ENCODE data around the gene TMCO2.

TMCO2 gene

DNA sequence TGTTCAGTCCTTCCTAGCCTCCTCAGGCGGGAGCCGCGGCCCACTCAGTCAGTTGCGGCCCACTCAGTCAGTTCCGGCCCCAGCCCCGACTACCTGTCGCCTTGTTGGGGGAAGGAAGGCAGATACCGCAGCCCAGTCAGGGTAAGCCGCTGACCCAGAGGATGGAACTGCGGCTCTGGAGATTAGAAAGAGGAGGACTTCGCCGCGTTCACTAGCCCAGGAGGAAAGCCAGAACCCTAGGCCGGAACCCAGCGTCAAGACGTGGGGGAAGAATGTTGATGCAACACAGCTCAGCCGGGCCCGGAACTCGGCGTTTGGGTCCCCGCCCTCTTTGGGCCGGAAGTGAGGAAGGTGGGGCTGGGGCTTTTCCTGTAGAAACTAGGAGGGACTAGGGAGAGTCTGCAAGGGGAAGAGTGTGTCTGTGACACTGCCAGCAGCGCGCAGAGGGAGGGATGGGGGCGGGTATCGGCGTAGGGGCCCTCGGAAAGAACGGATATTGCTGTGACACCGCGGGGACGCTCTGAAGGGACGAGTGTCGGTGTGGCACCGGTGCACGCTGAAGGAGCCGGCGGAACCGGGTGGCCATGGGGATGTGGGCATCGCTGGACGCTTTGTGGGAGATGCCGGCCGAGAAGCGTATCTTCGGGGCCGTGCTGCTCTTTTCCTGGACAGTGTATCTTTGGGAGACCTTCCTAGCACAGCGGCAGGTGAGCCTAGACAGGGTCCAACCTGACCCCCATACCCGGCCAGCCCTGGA lies 10.1 kb downstream of the TMCO2 start, which contains the start of gene ZMPSTE24:
Gene ZMPSTE24, plus strand, starts transcription at position 549 of the 757 bp plus-strand sequence. Its CDS starts 36 bp downstream, at position 585.
- peak; percentile 95 for DNase-seq (ENCODE audit: low read depth)

DNA sequence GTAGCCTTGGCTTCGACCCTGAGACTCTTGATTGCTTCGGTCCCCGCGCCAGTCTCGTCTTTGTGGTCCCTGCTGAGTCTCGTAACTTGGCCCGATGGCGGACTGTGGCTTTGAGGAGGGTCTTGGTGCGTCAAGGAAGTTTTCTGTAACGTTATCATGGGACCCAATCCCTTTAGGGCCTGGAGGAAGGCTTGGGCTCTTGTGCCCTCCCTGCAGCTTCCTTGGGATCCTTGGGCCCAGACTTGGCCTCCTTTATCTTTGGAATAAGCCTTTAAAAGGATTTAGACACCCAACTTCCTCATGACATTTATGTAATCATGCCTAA lies 10.7 kb downstream of the TMCO2 start:
- no peak for DNase-seq (ENCODE audit: low read depth)

GRCh38 chr1:40264354-40264781 lies 16.6 kb downstream of the TMCO2 start:
- no peak for DNase-seq (ENCODE audit: low read depth)

- DNase-seq (ENCODE audit: low read depth): no peak
These were observed 17.6 kb downstream of the TMCO2 start for GRCh38 chr1:40265298-40265697.

DNA sequence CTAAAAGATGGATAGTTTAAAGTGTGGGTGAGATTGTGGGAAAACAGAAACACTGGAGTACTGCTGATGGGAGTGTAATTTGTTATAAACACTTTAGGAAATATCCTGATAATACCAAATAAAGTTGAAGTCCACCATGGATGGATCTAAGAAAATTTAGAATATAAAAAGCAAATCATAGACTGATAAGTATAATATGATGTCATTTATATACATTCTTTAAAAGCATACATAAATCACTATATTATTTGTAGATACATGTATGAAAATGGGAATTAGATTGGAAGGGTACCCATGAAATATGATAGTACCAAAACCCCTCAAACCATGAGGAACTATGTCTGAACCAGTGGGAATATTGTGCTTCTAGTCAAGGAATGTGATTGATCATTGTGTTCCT lies 18.2 kb downstream of the TMCO2 start:
- no peak for DNase-seq (ENCODE audit: low read depth)

DNA sequence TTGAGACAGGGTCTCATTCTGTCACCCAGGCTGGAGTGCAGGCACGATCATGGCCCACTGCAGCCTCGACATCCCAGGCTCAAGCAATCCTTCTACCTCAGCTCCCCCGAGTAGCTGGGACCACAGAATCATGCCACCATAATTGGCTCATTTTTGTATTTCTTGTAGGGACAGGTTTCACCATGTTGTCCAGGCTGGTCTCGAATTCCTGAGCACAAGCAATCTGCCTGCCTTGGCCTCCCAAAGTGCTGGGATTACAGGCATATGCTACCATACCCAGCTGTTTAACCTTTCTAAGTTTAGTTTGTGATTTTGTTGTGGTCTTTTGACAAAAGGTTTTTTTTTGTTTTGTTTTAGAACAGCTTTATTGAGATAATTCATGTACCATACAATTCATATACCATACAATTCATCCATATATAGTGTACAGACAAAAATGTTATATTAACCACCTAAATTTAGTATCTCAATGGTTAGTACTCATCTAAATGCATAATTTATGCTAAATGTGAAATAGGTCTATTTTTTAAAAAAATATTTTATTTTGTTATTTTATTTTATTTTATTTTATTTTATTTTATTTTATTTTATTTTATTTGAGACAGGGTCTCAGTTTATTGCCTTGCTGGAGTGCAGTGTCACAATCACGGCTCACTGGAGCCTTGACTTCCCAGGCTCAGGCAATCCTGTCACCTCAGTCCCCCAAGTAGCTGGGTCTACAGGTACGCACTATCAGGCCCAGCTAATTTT lies 19.2 kb downstream of the TMCO2 start:
- DNase-seq (ENCODE audit: low read depth): no peak

DNA sequence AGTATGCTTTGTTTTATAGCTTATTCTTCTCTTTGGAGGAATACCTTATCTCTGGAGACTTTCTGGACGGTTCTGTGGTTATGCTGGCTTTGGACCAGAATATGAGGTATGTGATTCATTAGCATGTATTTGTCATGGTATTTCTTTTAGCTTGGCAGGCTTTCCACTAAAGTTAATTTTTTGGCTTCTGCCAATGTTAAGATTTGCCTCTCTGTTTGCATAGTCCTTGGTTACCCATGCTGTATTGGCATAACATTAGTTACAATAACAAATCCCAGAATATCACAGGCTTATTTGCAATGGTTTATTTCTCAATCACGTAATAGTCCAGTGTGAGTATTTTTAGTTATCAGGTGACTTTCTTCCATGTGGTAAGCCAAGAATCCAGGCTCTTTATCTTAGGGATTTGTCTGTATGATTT lies 20.0 kb downstream of the TMCO2 start:
- DNase-seq (ENCODE audit: low read depth): no peak

GRCh38 chr1:40268211-40268610 lies 20.5 kb downstream of the TMCO2 start:
- no peak for DNase-seq (ENCODE audit: low read depth)

GRCh38 chr1:40270152-40270834 lies 22.6 kb downstream of the TMCO2 start:
- no peak for DNase-seq (ENCODE audit: low read depth)

- DNase-seq (ENCODE audit: low read depth): no peak
These were observed 25.0 kb downstream of the TMCO2 start for GRCh38 chr1:40272653-40273213.

GRCh38 chr1:40273547-40274166 lies 25.9 kb downstream of the TMCO2 start:
- no peak for DNase-seq (ENCODE audit: low read depth)

DNA sequence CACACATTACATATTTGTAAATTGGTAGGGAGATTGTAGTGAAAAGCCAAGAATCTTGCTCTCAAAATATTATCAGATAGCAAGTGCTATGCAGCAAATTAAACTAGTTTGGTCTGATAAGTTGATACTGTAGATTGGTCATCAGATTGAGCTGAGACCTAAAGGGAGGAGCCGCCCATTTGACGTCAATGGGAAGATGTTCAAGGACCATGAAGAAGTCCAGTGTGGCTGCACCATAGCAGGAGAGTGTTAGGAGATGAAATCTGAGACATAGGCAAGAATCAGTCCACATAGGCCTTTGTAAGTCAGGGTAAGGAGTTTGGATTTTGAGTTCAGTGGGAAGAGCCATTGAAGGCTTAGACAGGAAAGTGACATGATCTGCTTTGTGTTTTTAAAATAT lies 26.6 kb downstream of the TMCO2 start:
- no peak for DNase-seq (ENCODE audit: low read depth)

DNA sequence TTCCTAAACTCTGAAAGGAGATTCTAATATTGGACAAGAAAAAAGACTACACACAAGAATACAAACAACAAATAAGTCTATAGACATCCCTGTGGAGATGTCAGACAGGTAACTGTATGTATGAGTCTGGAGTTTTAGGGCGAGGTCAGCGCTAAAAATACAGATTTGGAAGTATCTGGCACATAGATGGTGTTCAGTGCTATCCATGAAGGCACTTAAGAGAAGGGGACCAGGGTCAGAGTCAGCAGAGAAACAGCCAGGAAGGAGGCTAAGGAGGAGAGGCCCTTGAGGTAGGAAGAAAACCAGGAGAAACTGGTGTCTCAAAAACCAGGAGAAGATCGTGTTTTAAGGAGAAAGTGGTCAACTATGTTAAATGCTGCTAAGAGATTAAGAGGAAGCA lies 28.4 kb downstream of the TMCO2 start:
- no peak for DNase-seq (ENCODE audit: low read depth)

- DNase-seq (ENCODE audit: low read depth): no peak
These were observed 34.1 kb downstream of the TMCO2 start for GRCh38 chr1:40281853-40282252.

- DNase-seq (ENCODE audit: low read depth): no peak
These were observed 43.6 kb downstream of the TMCO2 start for GRCh38 chr1:40291293-40291692.

DNA sequence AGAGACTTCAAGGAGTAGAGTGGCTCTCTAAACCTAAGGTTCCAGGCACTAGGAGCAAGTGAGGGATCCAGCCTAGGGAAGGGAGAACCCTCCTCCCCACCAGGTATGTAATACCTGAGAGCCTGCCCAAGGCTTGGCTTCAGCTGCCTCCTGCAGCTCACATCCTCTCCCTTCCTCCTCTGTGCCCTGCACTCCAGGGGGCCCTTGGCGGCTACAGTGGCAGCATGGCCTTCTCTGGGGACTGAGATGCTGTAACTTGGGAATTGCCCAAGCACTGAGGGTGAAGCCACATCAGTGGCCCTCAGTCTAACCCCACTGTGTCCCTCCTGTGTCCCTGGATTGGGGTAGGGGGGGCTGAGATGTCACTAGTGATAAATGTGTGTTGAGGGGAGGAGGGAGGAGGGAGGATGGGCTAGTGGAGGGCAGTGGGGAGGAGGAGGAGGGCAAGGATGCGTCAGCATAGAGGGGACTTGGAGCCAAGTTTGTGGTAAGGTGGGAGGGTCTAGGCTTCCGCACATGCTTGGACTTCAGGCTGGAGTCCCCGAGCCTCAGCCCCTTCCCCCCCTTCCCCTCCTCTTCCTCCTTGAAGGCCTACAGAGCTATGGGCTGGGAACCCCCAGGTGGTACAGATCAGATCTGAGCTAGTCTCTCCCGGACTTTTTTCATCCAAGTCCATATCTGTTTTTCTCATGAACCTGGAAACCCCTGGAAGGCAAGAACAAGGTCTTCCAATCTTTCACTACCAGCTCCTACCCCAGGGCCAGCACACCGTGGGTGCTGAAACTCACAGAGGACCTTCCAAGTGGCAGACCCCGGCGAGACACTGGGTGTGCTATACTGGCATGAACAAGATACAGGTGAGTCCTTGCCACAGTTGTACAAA lies 51.9 kb downstream of the TMCO2 start:
- no peak for DNase-seq (ENCODE audit: low read depth)

- DNase-seq (ENCODE audit: low read depth): no peak
These were observed 52.5 kb downstream of the TMCO2 start for GRCh38 chr1:40300249-40300567.

DNA sequence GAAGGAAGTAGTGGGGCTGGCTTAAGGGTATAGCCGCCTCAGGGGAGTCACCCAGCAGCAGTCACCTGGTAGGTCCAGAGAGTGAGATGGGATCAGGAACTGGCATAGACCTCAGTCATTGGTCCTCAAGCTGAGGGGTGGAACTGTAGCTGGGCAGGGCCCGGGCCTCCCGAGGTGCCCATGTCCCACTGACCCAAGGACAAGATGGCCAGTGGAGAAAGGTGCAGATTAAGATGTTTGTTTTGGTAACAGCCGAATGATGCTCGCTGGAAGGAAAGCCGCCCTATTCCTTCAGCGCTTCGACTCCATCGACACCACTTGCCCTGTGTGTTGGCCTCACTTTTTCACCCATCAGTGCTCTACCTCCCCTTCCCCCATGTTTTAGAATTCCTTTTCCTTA lies 52.9 kb downstream of the TMCO2 start:
- no peak for DNase-seq (ENCODE audit: low read depth)

DNA sequence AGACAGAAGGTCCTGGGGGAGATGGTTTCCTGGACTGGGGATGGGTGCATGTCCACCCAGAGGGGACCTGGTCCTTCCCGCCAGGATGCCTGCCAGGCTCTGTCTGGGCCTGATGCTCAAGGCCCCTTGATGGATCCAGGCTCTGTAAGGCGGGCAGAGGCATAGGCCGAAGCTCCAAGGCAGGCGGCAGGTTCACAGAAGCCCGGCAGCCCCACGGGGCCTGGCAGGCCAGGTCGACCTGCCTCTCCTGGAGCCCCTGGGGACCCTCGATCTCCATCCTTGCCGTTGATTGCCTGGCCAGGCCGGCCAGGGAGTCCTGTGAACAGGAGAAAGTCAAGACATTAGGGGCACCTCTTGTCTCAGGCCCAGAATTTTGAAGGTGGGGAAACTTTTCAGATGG lies 53.3 kb downstream of the TMCO2 start:
- no peak for DNase-seq (ENCODE audit: low read depth)

All from T follicular helper cell (primary cell).